ENCODE results near the gene LCN15.

The LCN15 gene

DNA sequence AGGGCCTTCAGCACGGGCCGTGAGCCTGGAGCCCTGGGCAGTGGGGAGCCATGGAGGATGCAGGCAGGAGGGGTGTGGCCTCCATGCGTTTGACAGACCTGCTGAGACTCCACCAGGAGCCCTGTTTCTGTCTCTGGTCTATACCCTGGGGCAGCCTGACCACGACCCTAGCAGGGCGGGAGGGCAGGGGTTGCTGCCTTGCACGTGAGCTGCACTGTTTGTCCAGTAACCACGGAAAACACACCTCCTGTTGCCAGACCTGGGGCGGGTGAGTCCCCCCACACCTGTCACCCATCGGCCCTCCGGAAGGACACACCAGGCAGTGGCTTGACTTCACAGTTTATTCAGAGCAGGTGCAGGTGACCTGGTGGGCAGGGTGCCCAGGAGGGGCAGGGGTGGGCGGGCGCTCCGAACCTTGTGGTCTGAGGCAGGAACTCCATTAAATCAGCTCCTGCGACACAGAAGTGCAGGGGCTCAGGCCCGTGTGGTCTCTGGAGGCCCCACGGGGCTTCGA, 10.2 kb downstream of the LCN15 start:
- no peak for ATAC-seq

DNA sequence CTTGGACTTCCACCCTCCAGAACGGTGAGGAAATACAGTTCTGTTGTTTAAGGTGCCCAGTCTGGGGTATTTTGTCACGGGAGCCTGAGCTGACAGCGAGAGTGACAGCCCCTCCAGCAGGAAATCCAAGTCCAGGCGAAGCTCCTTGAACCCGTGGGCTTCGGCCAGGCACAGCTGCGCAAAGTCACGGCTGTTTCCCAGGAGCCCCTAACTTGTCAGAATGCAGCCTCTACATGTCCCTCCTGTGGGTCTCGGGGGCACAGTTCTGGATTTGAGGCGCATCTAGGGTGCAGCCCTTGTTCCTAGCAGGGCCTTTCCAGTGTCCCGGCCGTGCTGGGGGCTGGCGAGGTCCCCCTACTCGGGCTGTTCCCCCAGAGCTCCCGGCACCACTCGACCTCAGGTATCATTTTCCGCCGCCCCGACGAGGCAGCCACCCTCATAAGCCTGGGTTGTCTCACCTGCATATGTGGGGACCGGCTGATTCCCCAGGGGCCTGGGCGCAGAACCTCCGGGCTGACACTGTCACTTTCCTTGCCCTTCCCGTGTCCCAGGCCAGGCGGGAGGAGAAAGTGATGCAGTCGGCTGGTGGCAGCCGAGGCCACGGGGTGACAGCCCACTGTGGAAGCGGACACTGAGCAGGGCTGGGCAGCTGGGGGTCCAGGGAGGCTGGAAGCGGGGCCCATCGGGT, 10.8 kb downstream of the LCN15 start:
- no peak for ATAC-seq

DNA sequence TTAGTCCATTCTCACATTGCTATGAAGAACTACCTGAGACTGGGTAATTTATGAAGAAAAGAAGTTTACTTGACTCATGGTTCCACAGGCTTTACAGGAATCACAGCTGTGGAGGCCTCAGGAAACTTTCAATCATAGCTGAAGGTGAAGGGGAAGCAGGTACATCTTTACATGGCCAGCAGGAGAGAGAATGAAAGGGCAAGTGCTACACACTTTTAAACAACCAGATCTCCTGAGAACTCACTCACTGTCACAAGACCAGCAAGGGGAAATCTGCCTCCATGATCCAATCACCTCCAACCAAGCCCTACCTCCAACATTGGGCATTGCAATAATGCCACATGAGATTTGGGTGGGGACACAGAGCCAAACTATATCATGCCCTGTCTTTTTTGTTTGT, 12.5 kb downstream of the LCN15 start:
- ATAC-seq = no peak

DNA sequence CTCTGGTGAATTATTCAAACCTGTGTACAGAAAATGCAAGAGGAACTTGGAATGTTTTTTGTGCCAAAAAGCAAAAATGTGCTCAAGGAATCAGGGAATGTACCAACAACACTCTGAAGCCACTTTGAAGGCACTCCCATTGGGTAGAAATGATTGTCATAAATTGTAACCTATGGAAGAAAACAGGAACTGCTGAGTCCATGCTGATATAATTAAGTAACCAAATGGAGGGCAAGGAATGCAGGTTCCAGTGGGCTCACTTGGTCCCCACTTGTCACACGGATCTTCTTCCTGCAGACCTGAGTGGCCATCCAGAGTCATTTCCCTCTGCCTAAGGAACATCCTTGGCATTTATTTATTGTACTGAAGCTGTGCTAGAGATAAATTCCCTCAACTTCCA, 13.1 kb downstream of the LCN15 start:
- no peak for ATAC-seq

DNA sequence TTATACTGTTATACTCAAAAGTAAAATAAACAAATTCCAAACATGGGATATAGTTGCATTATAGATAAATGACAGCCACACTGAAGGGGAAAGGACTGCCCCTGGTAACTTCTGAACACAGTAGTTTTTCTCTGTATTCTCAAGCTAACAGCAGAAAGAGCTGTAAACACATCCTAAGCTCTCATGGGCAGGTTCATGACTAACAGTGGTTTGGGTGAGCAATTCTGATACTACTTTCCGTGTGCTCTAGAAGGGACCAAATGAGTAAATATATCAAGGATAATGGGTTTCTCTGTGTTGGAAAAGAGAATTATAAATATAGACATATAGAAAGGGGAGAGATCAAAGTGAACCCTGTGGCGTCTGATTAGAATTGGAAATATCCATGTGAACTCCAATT, 13.8 kb downstream of the LCN15 start:
- peak; percentile 80 to 86 for ATAC-seq

DNA sequence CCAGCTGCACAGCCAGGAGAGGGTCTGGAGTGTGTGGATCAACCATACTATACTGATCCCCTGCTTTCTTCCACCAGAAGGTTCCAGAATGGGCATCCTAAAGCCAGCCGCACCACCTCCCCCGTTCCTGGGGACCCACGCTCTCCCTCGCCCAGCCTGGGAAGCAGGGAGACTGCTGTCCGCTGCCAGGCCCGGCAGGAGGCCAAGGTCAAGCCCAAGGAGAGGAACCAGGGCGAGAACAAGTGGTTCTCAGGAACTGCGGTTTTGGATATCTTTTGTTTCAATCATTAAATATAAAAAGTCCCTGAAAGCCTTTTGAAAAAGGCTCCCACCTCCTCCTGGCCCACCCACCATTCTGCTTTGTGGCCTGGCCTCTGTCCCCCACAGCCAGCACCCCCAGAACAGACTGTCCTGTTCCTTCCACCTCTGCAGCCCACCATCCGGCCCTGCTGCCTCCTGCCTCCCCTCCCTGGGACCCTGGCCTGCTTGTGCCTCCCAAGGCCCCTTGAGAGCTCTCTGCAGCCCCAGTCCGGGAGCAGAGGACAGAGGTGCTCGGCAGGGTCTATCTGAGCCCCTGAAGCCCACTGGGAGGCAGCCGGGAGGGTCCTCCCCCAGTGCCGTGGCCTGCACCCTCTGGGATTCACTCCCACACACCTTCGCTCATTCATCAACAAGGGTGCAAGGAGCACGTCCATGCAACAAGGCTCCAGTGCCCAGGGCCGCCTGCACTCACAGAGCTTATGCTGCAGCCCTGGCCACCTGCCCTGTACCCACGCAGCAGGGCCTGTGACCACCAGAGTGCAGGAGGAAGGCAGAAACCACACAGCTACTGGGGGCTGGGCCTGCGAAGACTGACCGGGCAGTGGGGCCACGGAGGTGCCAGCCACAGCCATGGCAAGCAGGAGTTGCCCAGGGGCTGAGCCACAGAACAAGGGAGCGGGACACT, 15.4 kb downstream of the LCN15 start:
- no peak for ATAC-seq

GRCh38 chr9:136748201-136748600, 16.1 kb downstream of the LCN15 start, which contains the start of gene LCN6:
TSS of gene LCN6 (minus strand) at chr9:136748525. CDS start at chr9:136748483, 42 bp downstream.
- ATAC-seq = no peak

- ATAC-seq = no peak
These were observed 16.9 kb downstream of the LCN15 start for GRCh38 chr9:136747161-136748060.

DNA sequence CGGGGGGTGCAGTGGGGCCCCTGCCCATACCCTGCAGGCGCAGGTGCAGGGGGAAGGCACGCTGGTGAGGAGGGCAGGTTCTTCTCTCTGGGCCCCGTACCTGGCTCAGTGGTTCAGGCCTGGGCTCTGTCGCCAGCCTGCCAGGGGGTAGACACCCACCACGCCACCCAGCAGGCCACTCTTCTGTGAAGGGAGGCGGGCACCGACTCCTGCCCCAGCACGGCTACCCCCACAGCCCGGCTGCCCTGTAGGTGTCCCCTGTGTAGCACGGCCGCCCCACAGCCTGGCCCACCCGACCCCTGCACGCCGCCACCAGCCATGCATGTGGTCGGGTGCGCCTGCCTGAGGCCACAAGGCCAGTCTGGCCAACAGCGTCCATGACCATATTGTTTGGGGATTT, 17.7 kb downstream of the LCN15 start:
- no peak for ATAC-seq

GRCh38 chr9:136746155-136746490, 18.2 kb downstream of the LCN15 start:
- no peak for ATAC-seq

GRCh38 chr9:136745389-136746154, 18.7 kb downstream of the LCN15 start:
- ATAC-seq = no peak

- no peak for ATAC-seq
These were observed 19.5 kb downstream of the LCN15 start for GRCh38 chr9:136744773-136745172.

- ATAC-seq = no peak
These were observed 20.6 kb downstream of the LCN15 start for GRCh38 chr9:136743639-136744211.

- no peak for ATAC-seq
These were observed 21.5 kb downstream of the LCN15 start, which contains the start of gene LCN10 for GRCh38 chr9:136742591-136743391. TSS of gene LCN10 (minus strand) at chr9:136742940. CDS start at chr9:136742903, 37 bp downstream.

GRCh38 chr9:136741883-136742571, 22.3 kb downstream of the LCN15 start:
- peak; percentile 48 to 53 for ATAC-seq

DNA sequence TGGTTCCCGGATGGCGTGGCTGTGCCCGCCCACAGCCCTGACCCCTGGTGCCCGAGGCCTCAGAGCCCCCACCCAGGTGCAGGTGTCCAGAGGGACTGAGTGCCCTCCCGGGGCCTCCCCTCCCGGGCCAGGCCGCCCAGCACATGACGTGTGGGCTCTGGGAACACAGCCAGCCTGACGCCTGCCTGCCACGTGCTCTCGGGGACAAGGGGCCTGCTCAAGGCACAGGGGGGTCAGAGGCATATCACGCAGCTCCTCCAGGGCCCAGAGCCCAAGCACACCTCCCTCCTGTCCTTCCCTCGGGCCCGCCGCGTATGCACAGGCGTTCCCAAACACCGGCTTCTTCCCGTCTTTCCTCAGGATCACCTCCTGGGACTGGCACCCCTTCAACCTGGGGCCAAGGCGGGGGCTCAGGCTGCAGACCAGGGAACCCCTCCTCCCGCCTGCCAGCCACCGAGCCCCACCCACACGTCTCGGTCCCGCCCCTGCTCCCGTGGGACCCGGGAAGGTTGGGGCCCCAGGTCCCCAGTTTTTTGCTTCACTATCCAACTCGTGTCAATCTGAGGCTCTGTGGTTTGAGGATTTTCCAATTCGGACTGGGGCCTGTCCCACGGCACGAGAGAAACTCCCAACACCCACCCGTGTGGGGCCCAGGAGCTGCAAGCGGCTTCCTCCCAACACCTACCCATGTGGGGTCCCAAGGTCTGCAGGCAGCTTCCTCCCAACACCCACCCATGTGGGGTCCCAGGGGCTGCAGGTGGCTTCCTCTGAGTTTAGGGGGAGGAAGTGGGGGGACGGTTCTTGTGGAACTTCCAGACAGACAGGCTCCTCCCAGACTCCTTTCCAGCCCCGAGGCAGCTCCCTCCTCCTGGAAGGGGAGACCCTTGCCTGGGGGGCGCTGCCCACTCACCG, 23.1 kb downstream of the LCN15 start:
- ATAC-seq = peak in 1 of 2 donors; percentile 14

DNA sequence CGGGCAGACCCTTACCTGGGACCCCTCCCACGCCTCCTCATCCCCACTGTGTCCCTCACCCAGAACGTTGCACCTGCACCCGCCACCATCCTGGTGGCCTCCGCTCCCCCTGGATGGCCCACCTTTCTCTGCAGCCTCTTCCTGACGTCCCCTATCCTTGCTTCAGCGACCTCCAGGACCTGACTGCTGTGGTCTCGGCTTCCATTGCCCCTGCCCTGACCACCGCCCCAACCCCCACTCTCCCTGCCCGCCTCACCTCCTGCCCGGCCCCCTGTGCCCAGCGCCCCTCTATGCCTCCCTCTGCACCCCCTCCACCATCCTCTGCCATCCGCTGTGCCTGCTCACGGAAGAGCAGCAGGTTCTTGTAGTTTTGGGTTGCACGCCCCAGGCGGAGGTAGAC, 23.8 kb downstream of the LCN15 start:
- no peak for ATAC-seq

GRCh38 chr9:136740069-136740468, 24.2 kb downstream of the LCN15 start:
- ATAC-seq = no peak

- no peak for ATAC-seq
These were observed 24.8 kb downstream of the LCN15 start for GRCh38 chr9:136739509-136739908.
